HG03439 (cell line): ENCODE measurements around the gene WNT3A.

Source experiments
- ATAC-seq: cut with Tn5 transposase; IDR thresholded peaks from one replicate; pipeline ENCODE4 v1.9.1; 2021; ENCODE audit warnings: mild to moderate bottlenecking, moderate library complexity; ENCODE audit not compliant: unreplicated experiment

Gene WNT3A

DNA sequence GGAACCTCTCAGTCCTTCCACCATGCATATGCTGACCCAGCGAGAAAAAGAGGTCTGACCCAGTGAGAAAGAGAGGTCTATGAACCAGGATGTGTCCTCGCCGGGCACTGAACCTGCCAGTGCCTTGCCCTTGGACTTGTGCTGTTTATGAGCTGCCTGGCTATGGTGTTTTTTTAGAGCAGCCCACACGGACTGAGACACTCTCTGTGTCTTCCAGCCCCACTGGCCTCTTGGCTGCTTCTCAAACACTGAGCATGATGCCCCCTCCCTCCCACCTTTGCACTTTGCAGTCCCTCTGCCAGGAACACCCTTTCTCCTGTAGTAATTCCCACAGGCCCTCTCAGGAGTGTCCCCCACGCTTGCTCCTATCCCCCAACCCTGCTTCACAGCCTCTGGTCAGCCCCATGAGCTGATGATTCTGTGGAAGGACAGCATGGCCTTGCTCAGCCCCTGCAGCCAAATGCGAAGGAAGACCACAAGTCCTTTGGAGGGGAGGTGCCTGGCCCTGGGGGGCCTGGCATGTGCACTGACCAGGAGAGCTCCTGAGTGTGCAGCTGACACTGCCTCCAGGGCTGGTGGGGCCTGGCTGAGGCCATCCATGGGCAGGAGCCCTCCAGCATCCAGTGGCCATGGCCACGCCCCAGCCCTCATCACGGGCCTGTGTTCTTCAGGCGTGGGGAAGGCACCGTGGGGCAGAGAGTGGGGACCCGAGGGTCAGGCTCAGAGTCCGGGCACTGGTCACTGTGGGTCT, 23.8 kb downstream of the WNT3A start:
- ATAC-seq, result no peak

DNA sequence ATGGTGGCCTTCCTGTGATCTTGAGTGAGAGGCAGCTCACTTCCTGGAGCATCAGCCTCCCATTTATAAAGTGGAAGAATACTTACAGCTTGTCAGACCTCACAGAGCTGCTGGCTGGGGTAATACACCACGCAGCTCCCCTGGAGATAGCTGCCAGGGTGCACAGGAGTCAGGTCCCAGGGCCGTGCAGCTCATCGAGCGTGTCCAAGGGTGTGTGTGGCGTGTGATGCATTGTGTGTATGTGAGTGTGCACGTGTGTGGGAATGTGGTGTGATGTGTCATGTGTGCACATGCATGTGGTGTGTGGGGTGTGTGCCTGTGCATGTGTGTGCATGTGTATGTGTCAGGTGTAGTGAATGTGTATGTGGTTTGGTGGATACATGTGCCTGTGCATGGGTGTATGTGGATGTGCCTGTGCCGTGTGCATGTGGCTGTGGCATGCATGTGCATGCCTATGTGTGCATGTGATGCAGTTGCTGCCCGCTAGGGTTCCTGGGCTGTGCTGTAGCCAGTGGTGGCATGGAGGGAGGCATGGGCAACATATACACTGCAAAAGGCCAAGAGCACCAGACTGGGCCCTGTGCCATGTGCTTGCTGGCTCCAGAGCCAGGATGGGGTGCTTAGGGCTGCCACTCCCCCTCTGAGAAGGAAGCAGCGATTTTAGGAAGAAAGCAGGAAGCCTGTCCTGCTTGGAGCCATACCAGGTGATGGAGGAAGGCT, 24.6 kb downstream of the WNT3A start:
- no peak for ATAC-seq

- ATAC-seq, result no peak
Observed at GRCh38 chr1:228032041-228032440, 25.2 kb downstream of the WNT3A start.

- no peak for ATAC-seq
Observed at GRCh38 chr1:228033376-228033775, 26.6 kb downstream of the WNT3A start.

GRCh38 chr1:228034954-228035837, 28.4 kb downstream of the WNT3A start:
- no peak for ATAC-seq

GRCh38 chr1:228035844-228036243, 29.0 kb downstream of the WNT3A start:
- ATAC-seq, result no peak

- ATAC-seq, result no peak
Observed at GRCh38 chr1:228036701-228037231, 30.0 kb downstream of the WNT3A start.

GRCh38 chr1:228037401-228038386, 30.9 kb downstream of the WNT3A start:
- ATAC-seq, result peak; percentile 83

- no peak for ATAC-seq
Observed at GRCh38 chr1:228038387-228039005, 31.7 kb downstream of the WNT3A start.

- no peak for ATAC-seq
Observed at GRCh38 chr1:228039006-228039903, 32.5 kb downstream of the WNT3A start.

GRCh38 chr1:228039986-228040385, 33.2 kb downstream of the WNT3A start:
- ATAC-seq, result no peak

- ATAC-seq, result no peak
Observed at GRCh38 chr1:228041316-228041715, 34.5 kb downstream of the WNT3A start.

DNA sequence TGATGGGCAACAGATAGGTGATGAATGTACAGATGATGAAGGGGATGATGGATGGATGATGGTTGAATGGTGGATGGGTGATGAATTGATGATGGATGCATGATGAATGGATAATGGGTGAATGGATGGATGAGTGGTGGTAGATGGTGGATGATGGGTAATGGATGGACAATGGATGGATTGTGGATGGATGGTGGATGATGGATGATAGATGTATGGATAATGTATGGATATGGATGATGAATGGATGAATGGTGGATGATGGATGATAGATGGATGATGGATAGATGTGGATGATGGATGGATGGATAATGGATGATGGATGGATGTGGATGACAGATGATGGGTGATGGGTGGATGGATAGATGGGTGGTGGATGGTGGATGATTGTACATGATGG, 35.7 kb downstream of the WNT3A start:
- ATAC-seq, result no peak

DNA sequence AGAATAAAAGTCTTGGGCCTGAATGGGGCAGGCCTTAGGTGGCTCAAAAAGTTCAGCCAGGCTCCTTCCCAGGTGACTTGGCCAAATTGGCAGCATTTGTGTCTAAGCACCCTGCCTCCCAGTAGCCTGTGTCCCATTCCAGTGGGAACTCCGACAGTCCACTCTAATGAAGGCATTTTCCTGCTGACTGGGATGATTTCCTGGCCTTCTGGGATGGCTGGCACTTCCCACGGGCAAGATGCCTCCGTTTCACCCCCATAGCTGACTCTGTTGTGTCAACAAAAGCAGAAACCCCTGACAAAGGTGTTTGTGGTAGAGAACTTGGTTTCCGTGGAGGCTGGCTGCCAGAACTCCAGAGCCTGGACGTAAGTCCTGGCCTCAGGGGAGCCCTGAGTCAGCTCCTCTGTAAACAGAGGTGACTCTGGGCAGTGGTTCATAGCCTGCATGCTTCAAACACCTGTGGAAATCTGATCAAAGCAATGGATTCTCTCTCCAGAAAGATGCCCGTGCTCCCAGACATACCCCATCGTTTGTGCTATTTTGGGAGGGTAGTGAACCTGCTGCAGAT, 36.6 kb downstream of the WNT3A start:
- ATAC-seq, result no peak

DNA sequence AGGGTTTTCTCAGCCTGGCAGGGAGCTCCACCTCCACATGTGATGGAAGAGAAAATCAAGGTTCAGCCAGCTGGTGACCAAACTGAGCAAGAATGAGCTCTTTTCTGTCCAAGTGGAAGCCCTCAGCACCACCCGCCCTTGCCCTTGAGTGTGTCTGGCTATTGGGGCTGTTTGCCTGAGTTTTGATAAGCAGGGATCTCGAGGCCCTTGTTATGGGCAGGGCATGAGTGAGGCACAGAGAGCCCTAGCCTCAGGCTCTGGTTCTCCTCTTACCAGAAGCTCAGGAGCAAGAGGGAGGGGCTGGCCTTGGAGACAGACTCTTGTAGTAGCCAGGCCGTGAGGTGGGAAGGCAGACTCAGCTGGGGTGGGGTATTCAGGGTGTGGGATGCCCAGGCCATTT, 38.2 kb downstream of the WNT3A start:
- ATAC-seq, result no peak

GRCh38 chr1:228045405-228045804, 38.6 kb downstream of the WNT3A start:
- no peak for ATAC-seq

- no peak for ATAC-seq
Observed at GRCh38 chr1:228045871-228046270, 39.1 kb downstream of the WNT3A start.
